Skeletal muscle cell (primary cell): ENCODE measurements around the gene ATP11C.
"Not testable (repeated sequence)": the region's sequence is repeated elsewhere in the genome, so short reads cannot be mapped to it uniquely, and the experiment has no call there.

ENCODE experiments used
- DNase-seq: peaks from one replicate; pipeline ENCODE4 v3.0.0-alpha.2; 2010; ENCODE audit warnings: low read depth
- H3K4me3 ChIP-seq: 2 replicates; pipeline ENCODE4 v1.5.1; 2011; ENCODE audit warnings: low read depth, mild to moderate bottlenecking, control low read depth, low read length, moderate library complexity

Gene ATP11C

DNA sequence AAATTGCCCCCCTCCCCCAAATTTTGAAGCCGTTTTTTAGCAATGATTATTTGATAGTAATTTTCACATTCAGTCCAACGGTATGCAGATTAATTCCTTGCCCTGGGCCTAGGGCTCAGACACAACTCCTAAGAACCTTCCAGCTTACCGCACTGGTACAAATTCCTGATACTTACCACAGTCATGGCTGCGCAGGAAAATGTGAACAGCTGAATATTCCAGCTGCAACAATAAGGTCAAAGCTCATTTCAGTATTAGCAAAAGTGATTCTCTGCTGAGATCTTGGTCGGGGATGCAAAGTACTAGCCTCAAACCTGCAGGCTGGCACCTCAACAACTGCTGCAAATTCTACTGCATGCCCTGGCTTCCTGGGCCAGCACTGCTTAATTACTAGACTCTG, 3.0 kb downstream of the ATP11C start:
- no peak overlapping the region for H3K4me3 ChIP-seq
- no peak for DNase-seq

DNA sequence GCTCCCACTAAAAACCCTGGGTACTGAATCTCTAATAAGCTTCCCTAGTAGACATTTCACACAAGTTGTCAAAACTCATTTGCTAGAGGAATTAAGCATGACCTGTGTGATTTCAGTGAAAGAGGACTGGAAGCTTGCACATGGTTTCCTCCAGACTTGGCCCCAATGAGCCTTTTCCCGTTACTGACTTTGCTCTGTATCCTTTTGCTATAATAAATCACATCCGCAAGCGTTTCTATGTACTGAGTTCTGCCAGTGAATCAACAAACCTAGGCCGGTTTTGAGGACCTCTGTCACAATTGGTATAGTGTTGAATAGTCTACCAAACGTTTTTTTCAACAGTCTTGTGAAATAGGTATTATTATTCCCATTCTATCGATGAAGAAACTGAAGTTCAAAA, 8.2 kb downstream of the ATP11C start:
- no peak for DNase-seq
- no peak overlapping the region for H3K4me3 ChIP-seq

DNA sequence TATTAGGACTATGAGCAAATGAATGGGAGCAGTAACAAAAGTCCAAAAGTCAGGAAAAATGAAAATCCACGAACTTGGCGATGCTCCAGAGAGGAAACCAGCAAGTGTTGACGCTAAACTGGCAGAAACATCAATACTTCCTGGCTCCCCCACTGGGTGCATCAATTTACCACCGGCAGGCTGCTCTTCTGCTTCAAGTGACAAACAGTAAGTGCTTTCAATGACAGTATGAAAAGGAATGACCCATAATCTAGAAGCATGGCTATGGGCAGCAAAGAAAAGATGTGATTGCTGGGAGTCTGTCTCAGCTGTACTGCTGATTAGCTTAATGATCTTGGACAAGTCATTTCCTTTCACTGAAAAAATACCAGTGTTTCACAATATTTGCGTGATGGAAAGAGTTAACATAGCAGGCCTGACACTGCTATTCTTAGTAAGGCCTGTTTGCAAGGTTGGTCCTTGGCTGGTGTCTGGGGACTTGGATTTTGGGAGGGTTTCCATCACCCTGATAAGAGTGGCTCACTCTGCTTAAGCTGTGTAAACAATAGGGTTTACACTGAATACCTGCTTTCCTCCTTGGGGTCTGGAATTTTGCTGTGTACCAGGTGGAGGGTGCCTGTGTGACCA, 8.7 kb downstream of the ATP11C start:
- H3K4me3 ChIP-seq = no peak overlapping the region
- no peak for DNase-seq

DNA sequence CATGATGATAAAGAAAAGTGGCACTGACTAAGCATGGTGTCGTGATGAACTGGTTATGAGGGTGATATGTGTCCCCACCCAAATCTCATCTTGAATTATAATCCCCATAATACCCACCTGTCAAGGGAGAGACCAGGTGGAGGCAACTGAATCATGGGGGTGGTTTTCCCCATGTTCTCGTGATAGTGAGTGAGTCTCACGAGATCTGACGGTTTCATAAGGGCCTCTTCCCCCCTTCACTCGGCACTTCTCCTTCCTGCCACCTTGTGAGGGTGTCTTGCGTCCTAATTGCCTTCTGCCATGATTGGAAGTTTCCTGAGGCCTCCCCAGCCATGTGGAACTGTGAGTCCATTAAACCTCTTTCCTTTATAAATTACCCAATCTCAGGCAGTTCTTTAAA, 11.7 kb downstream of the ATP11C start:
- not testable (repeated sequence) for H3K4me3 ChIP-seq, DNase-seq

DNA sequence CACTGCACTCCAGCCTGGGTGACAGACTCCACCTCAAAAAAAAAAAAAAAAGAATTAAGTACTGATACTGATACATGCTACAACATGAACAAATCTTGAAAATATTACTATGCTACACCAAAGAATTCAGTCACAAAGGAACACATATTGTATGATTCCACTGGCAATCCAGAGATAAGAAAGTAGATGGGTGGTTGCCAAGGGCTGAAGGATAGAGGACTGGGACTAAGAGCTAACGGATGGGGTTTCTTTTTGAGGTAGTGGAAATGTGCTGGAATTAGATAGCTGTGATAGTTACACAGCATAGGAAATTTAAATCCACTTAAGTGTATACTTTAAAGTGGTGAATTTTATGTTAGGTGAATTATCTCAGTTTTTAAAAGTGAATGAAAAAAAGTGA, 12.5 kb downstream of the ATP11C start:
- DNase-seq = no peak
- no peak overlapping the region for H3K4me3 ChIP-seq

DNA sequence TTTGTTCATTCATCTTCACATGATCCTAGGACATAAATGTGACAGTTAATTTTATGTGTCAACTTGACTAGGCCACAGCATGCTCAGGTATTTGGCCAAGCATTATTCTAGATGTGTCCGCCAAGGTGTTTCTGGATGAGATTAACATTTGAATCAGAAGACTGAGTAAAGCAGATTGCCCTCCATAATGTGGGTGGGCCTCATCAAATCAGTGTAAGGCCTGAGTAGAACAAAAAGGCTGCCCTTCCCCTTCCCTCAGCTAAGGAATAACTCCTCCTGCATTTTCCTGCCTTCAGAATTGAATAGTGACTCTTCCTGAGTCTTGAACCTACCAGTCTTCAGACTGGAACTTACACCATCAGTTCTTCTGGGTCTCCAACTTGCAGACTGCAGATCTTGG, 18.4 kb downstream of the ATP11C start:
- H3K4me3 ChIP-seq = no peak overlapping the region
- DNase-seq = no peak

GRCh38 chrX:139909712-139910111, 23.1 kb downstream of the ATP11C start:
- H3K4me3 ChIP-seq = no peak overlapping the region
- DNase-seq = no peak

DNA sequence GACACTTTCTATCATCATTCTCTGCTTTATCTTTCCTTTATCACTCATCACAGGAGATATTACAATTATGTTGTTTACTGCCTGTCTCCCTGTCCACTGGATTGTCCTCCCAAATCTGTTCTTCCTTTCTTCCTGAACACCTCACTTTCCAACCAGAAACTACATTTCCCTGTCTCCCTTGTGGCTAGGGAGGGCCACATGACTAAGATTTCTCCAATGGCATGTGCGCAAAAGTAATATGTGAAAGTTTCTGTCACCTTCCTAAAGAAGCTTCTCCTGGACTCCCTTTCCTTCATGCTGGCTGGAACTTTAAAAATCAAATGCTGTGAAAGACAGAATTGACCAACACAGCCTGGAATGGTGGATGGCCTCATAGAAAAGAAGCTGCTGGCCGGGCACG, 25.8 kb downstream of the ATP11C start:
- H3K4me3 ChIP-seq = no peak overlapping the region

DNA sequence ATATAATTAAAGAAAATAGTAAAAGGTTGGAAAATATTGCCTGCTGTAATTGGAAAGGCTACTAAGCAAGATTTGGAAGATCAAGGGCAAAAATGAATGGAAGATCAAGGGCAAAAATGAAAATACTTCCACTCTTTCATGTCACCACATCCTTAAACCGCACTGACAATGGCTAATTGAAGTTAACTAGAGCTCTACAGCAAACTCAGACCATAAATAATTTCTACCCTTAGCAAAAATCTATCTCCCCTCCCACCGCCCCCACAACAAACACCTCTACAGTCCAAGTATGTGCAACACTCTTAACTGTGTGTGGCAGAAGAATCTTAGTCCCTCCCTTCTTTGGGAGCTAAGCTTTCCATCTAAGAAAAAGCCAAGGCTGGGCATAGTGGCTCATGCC, 27.1 kb downstream of the ATP11C start:
- no peak overlapping the region for H3K4me3 ChIP-seq
- DNase-seq = no peak

More for the DNA sequence above, 25.8 kb downstream of the ATP11C start:
- no peak for DNase-seq

GRCh38 chrX:139905051-139905450, 27.8 kb downstream of the ATP11C start:
- no peak overlapping the region for H3K4me3 ChIP-seq
- no peak for DNase-seq

DNA sequence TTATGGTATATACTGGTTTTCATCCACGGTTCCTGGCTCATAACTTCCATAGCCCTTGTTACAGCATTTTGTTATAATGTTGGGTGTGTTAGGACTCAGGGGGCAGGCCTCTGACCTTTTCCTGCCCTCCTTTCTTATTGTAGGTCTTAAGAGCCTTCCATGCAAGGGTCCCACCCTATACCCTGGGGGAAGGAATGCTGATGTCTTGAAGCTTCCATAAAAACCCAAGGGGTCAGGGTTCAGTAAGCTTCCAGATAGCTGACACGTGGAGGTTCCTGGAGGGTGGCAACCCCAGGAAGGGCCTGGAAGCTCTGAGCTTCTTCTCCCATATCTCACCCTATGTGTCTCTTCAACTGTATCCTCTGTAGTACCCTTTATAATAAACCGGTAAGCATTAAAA, 29.6 kb downstream of the ATP11C start:
- no peak for DNase-seq

GRCh38 chrX:139902559-139902958, 30.3 kb downstream of the ATP11C start:
- no peak overlapping the region for H3K4me3 ChIP-seq
- DNase-seq = no peak

More for the DNA sequence above, 29.6 kb downstream of the ATP11C start:
- no peak overlapping the region for H3K4me3 ChIP-seq

- DNase-seq = no peak
- no peak overlapping the region for H3K4me3 ChIP-seq
Measured at GRCh38 chrX:139898334-139898733, 34.5 kb downstream of the ATP11C start.

DNA sequence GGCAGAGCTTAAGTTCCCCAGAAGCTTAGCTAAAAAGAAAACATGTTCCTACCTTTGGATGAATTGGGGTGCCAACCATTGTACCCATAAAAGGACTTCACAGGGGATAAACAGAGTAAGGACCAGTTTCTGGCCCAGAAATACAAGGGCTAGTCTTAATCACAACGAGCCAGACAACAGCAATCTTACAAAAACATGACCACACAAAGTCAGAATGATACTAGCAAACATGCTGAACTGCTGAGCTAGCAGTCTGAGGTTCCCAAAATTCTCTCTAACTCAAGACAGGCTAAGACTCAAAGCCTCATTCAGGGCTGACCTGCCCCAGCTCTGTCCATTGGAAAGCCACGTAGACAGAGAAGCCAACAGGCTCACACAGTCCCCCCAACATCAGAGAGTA, 40.3 kb downstream of the ATP11C start:
- no peak overlapping the region for H3K4me3 ChIP-seq
- no peak for DNase-seq

DNA sequence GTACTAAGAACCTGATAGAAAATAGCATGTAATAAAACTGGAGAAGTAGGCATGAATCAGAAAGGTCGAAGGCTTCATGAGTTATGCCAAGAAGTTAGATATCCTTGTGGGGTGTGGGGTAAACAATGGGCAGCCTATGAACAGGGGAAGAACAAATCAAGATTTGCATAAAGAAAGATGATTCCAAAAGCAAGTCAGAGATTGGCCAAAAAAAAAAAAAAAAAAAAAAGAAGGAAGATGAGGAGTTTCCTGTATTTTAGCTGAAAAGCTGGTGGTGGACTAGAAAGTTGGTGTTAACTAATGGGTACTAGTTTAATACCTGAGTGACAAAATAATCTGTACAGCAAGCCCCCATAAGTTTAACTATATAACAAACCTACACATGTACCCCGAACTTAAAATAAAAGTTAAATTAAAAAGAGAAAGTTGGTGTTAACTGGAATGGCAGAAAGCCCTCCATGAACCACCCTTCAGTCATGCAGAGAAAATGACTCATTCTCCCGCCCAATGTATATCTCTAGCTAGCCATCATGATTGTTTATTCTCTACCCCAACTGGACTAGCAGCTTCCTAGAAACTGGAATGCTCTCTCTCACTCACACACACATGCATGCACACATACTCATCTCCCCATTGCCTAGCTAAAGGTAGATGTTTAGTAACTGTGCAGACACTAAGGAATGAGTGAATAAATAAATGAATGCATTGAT, 41.7 kb downstream of the ATP11C start:
- H3K4me3 ChIP-seq = no peak overlapping the region
- DNase-seq = peak; percentile 38

- H3K4me3 ChIP-seq = no peak overlapping the region
- no peak for DNase-seq
Measured at GRCh38 chrX:139889760-139890159, 43.1 kb downstream of the ATP11C start.

- no peak for DNase-seq
- no peak overlapping the region for H3K4me3 ChIP-seq
Measured at GRCh38 chrX:139883984-139884383, 48.9 kb downstream of the ATP11C start.

- H3K4me3 ChIP-seq = no peak overlapping the region
- DNase-seq = no peak
Measured at GRCh38 chrX:139882299-139882698, 50.6 kb downstream of the ATP11C start.

DNA sequence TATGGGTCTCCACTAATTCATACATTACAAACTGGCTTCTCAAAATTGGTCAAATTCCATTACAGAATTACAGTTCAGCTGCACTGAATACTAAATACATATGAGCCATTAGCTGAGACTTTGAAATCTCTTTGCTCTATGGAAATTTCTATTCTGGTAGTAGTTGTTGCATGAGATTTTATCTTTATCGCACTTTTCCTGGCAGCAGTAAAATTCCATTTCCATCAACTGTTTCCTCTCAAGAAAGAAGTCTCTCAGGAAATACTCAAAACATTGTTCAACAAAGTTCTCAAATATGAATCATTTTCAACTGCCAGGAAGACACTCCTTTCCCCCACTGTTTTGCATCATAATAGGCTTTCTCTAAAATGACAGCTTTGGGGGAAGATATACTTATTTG, 51.3 kb downstream of the ATP11C start:
- H3K4me3 ChIP-seq = no peak overlapping the region

DNA sequence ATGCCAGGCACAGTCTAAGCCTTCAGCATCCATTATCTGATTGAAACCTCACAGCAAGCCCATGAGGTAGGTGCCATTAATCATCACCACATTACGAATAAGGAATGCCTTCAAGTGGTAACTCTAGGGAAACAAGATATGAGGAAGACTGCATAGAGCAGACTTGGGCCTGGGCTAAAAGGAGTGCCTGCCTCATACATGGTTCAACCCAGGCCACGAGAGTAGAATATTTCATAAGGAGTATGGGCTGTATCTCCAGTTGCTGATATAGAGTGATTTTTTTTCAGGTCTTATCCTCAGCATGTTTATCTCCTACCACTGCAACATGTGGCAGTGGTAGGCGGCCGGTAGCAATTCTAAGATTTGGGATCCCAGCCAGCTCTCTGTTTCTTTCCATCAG, 51.7 kb downstream of the ATP11C start:
- no peak for DNase-seq
- no peak overlapping the region for H3K4me3 ChIP-seq

More for the DNA sequence above, 51.3 kb downstream of the ATP11C start:
- peak; percentile 7 for DNase-seq

DNA sequence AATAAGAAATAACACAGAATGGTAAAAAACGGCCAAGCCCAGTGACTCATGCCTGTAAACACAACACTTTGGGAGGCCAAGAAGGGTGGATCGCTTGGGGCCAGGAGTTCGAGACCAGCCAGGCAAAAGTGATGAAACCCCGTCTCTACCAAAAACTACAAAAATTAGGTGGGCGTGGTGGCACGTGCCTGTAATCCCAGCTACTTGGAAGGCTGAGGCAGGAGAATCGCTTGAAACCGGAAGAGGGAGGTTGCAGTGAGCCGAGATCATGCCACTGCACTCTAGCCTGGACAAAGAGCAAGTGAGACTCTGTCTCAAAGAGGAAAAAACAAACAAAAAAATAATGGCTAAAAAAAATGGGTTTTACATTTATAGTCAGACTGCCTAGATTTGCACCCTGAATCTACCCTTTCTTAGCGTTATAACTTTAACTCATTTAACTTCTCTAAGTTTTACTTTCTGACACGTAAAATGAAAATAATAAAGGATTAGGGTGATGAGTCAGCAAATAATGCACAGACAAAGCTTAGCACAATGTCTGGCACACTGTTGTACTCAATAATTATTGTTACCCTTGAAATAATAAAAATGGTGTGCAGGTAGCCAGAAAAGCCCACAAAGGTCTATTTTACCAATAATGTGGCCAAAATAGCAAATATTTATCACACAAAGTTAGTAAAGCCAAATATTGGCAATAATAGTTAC, 55.0 kb downstream of the ATP11C start:
- H3K4me3 ChIP-seq = no peak overlapping the region
- no peak for DNase-seq
